HepG2 (cell line): ENCODE results near the gene BIN1. TPM values are rescaled to one million over a fixed set of nuclear protein-coding genes. Genes with fewer than 3 reads are reported as not detected.

Experiments
- EP300 ChIP-seq, 3 experiments: sonication (generic) in 1 of 3; formaldehyde crosslinking in 1 of 3; IDR thresholded peaks; 2 replicates each; pipeline versions ENCODE4 v1.5.1 to v1.6.1; 2011 to 2020; ENCODE audit warnings: low read depth in 2 of 3, low read length in 2 of 3, borderline replicate concordance in 1 of 3, improper control_type of control experiment in 1 of 3, mild to moderate bottlenecking in 1 of 3, missing genetic modification reagents in 1 of 3, moderate library complexity in 1 of 3
- KLF16 ChIP-seq, 2 experiments: sonication (generic) in 1 of 2; formaldehyde crosslinking in 1 of 2; IDR thresholded peaks; 2 replicates each; pipeline versions ENCODE4 v1.6.1 to v1.8.0; 2016 to 2023; ENCODE audit warnings: missing genetic modification reagents in 2 of 2, missing compliant biosample characterization in 1 of 2
- NFKBIZ ChIP-seq: IDR thresholded peaks from 2 replicates; pipeline ENCODE4 v1.6.1; 2018; ENCODE audit warnings: missing genetic modification reagents, missing compliant biosample characterization
- PAWR ChIP-seq: sonication (generic); formaldehyde crosslinking; IDR thresholded peaks from 2 replicates; pipeline ENCODE4 v1.4.0; 2020; ENCODE audit warnings: missing genetic modification reagents, mild to moderate bottlenecking, borderline replicate concordance
- POGK ChIP-seq: sonication (generic); formaldehyde crosslinking; conservative IDR thresholded peaks from 2 replicates; pipeline ENCODE4 v1.8.0; 2022; ENCODE audit warnings: mild to moderate bottlenecking, moderate library complexity, missing genetic modification reagents
- SALL1 ChIP-seq: sonication (generic); formaldehyde crosslinking; IDR thresholded peaks from 2 replicates; pipeline ENCODE4 v1.8.0; 2022; ENCODE audit warnings: mild to moderate bottlenecking, missing genetic modification reagents
- ZBTB10 ChIP-seq: sonication (generic); formaldehyde crosslinking; IDR thresholded peaks from 2 replicates; pipeline ENCODE4 v1.4.0; 2020; ENCODE audit warnings: missing genetic modification reagents, borderline replicate concordance
- ZNF205 ChIP-seq: IDR thresholded peaks from 2 replicates; pipeline ENCODE4 v1.6.1; 2018; ENCODE audit warnings: missing biosample characterization, missing genetic modification reagents
- ZNF234 ChIP-seq: sonication (generic); formaldehyde crosslinking; conservative IDR thresholded peaks from 2 replicates; pipeline ENCODE4 v1.5.1; 2020; ENCODE audit warnings: mild to moderate bottlenecking, missing genetic modification reagents
- ZNF263 ChIP-seq: sonication (generic); formaldehyde crosslinking; IDR thresholded peaks from 2 replicates; pipeline ENCODE4 v1.4.0; 2020; ENCODE audit warnings: missing genetic modification reagents
- ZNF343 ChIP-seq: sonication (generic); formaldehyde crosslinking; IDR thresholded peaks from 2 replicates; pipeline ENCODE4 v1.4.0; 2020; ENCODE audit warnings: mild to moderate bottlenecking, missing genetic modification reagents
- ZNF431 ChIP-seq: sonication (generic); formaldehyde crosslinking; IDR thresholded peaks from 2 replicates; pipeline ENCODE4 v1.9.0; 2022; ENCODE audit warnings: missing genetic modification reagents, low read depth, mild to moderate bottlenecking, borderline replicate concordance
- ZNF501 ChIP-seq: sonication (generic); formaldehyde crosslinking; IDR thresholded peaks from 2 replicates; pipeline ENCODE4 v1.5.1; 2020; ENCODE audit warnings: mild to moderate bottlenecking, moderate library complexity, missing genetic modification reagents
- ZNF547 ChIP-seq: sonication (generic); formaldehyde crosslinking; IDR thresholded peaks from 2 replicates; pipeline ENCODE4 v1.5.1; 2020; ENCODE audit warnings: mild to moderate bottlenecking, missing genetic modification reagents
- ZNF597 ChIP-seq: sonication (generic); formaldehyde crosslinking; IDR thresholded peaks from 2 replicates; pipeline ENCODE4 v1.5.0; 2020; ENCODE audit warnings: missing genetic modification reagents
- ZNF598 ChIP-seq: sonication (generic); formaldehyde crosslinking; IDR thresholded peaks from 2 replicates; pipeline ENCODE4 v1.5.1; 2020; ENCODE audit warnings: mild to moderate bottlenecking, missing genetic modification reagents, borderline replicate concordance
- polyA plus RNA-seq, 8 experiments: library from polyadenylated mRNA; depleted of rRNA in 3 of 8; stranded (reverse) in 7 of 8; unstranded in 1 of 8; fragments of >200 nt; fragmentation: Illumina TruSeq in 4 of 8; extraction: Trizol in 4 of 8; gene quantifications; 2 replicates each; pipeline versions ENCODE4 v1.2.1 to v1.2.3, GENCODE V29; 2011 to 2016; ENCODE audit warnings: low read depth in 4 of 8, missing spikeins in 1 of 8, mixed read lengths in 1 of 8; ENCODE audit not compliant: insufficient read depth in 1 of 8
- total RNA-seq, 5 experiments: library from RNA; depleted of rRNA; stranded (reverse); fragments of >200 nt; fragmentation: Illumina TruSeq; extraction: Trizol; gene quantifications; 2 replicates each; pipeline ENCODE4 v1.2.3, GENCODE V29; 2016; ENCODE audit warnings: low read depth in 1 of 5
- TF ChIP-seq, protein P1 (sequence below): IDR thresholded peaks from 2 replicates; pipeline ENCODE4 v1.6.1; 2016; ENCODE audit warnings: low read depth, control low read depth
- TF ChIP-seq, protein P2 (sequence below): IDR thresholded peaks from 2 replicates; pipeline ENCODE4 v1.6.1; 2016
- TF ChIP-seq, protein P3 (sequence below): sonication (generic); formaldehyde crosslinking; conservative IDR thresholded peaks from 2 replicates; pipeline ENCODE4 v1.4.0; 2020; ENCODE audit warnings: missing genetic modification reagents

BIN1 gene
- total and polyA plus RNA-seq, 2 of the 13 experiments (the other 11 are each of a cell fraction or from before 2014, with no cell fraction given): 0.93 to 1.2 TPM

DNA sequence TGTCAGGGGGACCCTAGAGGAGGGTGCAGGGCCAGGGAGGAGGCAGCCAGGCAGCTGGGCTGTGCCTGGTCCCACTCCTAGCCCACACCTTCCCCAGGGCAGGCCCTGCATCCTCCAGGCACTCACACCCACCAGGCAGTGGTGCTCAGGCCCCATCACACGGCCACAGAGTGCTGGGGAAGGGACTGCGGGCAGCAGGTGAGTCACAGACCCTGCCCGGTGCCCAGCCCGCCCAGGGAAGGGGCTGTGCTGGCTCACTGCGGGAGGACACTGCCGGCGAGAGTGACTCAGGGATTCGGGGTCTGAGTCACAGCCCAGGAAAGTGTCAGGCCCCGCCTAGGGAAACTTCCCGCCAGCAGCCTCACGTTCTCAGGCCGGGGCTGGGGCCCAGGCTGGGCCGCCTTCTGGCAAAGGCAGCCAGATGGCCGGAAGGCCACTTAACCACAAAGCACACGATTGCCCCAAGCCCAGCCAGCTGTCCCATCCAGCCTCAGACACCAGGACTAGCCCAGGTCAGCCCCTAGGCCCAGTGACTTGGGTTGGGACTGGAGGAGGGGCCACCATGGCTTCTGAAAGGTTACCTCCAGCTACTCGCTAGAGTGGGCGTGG, 42.2 kb downstream of the BIN1 start (continued):
- TF ChIP-seq POGK (peak; percentile 33; the same call in 1 of the 2 replicates), PAWR (no peak), EP300 (IDR thresholded peaks at IDR 0.05; ENCODE audit: low read depth in 2 of 2, low read length in 2 of 2) (peak in 1 of 2 experiments; percentile 62; a peak in 1 of 4 replicates), EP300 (CRISPR knock-in tag; IDR thresholded peaks at IDR 0.05; ENCODE audit: borderline replicate concordance) (peak; percentile 69), SALL1 (CRISPR knock-in tag) (peak; percentile 56; the same call in 1 of the 2 replicates), ZNF597 (CRISPR knock-in tag) (no peak), ZNF343 (CRISPR knock-in tag) (no peak), ZNF205 (0 out of 2 replicates have a peak, but pooled peaks have one; percentile 31), ZBTB10 (no peak; the same call in 1 of the 2 replicates), KLF16 (CRISPR knock-in tag; IDR thresholded peaks at IDR 0.05) (peak in 1 of 2 experiments; percentile 57; a peak in 1 of 4 replicates), NFKBIZ (CRISPR knock-in tag) (no peak), ZNF431 (CRISPR knock-in tag) (no peak), ZNF234 (CRISPR knock-in tag) (no peak), ZNF547 (CRISPR knock-in tag) (peak; percentile 29; the same call in 1 of the 2 replicates), ZNF263 (CRISPR knock-in tag) (peak; percentile 61; the same call in 1 of the 2 replicates), ZNF598 (peak; percentile 66; the same call in 1 of the 2 replicates), ZNF501 (CRISPR knock-in tag) (peak; percentile 60; the same call in 1 of the 2 replicates)
- TF ChIP-seq, protein P1, sequence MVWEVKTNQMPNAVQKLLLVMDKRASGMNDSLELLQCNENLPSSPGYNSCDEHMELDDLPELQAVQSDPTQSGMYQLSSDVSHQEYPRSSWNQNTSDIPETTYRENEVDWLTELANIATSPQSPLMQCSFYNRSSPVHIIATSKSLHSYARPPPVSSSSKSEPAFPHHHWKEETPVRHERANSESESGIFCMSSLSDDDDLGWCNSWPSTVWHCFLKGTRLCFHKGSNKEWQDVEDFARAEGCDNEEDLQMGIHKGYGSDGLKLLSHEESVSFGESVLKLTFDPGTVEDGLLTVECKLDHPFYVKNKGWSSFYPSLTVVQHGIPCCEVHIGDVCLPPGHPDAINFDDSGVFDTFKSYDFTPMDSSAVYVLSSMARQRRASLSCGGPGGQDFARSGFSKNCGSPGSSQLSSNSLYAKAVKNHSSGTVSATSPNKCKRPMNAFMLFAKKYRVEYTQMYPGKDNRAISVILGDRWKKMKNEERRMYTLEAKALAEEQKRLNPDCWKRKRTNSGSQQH (CRISPR knock-in tag): no peak
- TF ChIP-seq, protein P2, sequence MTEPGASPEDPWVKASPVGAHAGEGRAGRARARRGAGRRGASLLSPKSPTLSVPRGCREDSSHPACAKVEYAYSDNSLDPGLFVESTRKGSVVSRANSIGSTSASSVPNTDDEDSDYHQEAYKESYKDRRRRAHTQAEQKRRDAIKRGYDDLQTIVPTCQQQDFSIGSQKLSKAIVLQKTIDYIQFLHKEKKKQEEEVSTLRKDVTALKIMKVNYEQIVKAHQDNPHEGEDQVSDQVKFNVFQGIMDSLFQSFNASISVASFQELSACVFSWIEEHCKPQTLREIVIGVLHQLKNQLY (CRISPR knock-in tag): peak; percentile 45; the same call in 1 of the 2 replicates
- TF ChIP-seq, protein P3, sequence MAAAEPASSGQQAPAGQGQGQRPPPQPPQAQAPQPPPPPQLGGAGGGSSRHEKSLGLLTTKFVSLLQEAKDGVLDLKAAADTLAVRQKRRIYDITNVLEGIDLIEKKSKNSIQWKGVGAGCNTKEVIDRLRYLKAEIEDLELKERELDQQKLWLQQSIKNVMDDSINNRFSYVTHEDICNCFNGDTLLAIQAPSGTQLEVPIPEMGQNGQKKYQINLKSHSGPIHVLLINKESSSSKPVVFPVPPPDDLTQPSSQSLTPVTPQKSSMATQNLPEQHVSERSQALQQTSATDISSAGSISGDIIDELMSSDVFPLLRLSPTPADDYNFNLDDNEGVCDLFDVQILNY: peak; percentile 65
